Measurements from ENCODE around the gene DLGAP1. TPM values are rescaled to one million over a fixed set of nuclear protein-coding genes. Genes with fewer than 3 reads are reported as not detected.

DLGAP1 gene
- total RNA-seq, 1 donor from 2014 or later = 7.7 TPM

- H3K36me3 Mint-ChIP-seq (ENCODE audit: low read depth) = peaks cover 2% of the 10 kb centered on the region
- H3K4me3 Mint-ChIP-seq (ENCODE audit: unreplicated experiment) = no peak overlapping the region
- DNase-seq (ENCODE audit: low spot score) = no peak
- no peaks in the 10 kb centered on the region for H3K27me3 Mint-ChIP-seq (ENCODE audit: low read depth)
- no peak for TF ChIP-seq CTCF (IDR thresholded peaks at IDR 0.05)
- no peak overlapping the region for H3K27ac Mint-ChIP-seq (ENCODE audit: unreplicated experiment)
- no peaks in the 10 kb centered on the region for H3K4me1 Mint-ChIP-seq (ENCODE audit: low read depth)
- peaks cover 5% of the 10 kb centered on the region for H3K9me3 Mint-ChIP-seq (ENCODE audit: low read depth)
Observed at GRCh38 chr18:3824101-3824500, 631.0 kb downstream of the DLGAP1 start.

- no peak for TF ChIP-seq CTCF (IDR thresholded peaks at IDR 0.05)
- Mint-ChIP-seq H3K9me3 (ENCODE audit: low read depth) (peaks cover 5% of the 10 kb centered on the region), H3K27me3 (ENCODE audit: low read depth) (no peaks in the 10 kb centered on the region), H3K4me1 (ENCODE audit: low read depth) (no peaks in the 10 kb centered on the region), H3K36me3 (ENCODE audit: low read depth) (peaks cover 2% of the 10 kb centered on the region), H3K4me3 (ENCODE audit: unreplicated experiment) (no peak overlapping the region), H3K27ac (ENCODE audit: unreplicated experiment) (no peak overlapping the region)
- DNase-seq (ENCODE audit: low spot score) = no peak
Observed at GRCh38 chr18:3823073-3823472, 632.0 kb downstream of the DLGAP1 start.

- no peak for DNase-seq (ENCODE audit: low spot score)
- Mint-ChIP-seq H3K9me3 (ENCODE audit: low read depth) (peaks cover 5% of the 10 kb centered on the region), H3K4me1 (ENCODE audit: low read depth) (peaks cover 5% of the 10 kb centered on the region), H3K27ac (ENCODE audit: unreplicated experiment) (no peak overlapping the region), H3K4me3 (ENCODE audit: unreplicated experiment) (no peak overlapping the region), H3K36me3 (ENCODE audit: low read depth) (peaks cover 2% of the 10 kb centered on the region), H3K27me3 (ENCODE audit: low read depth) (no peaks in the 10 kb centered on the region)
- TF ChIP-seq CTCF (IDR thresholded peaks at IDR 0.05) = no peak
Observed at GRCh38 chr18:3821524-3821923, 633.6 kb downstream of the DLGAP1 start.

GRCh38 chr18:3819961-3820360 is 635.1 kb downstream of the DLGAP1 start:
- Mint-ChIP-seq H3K4me3 (ENCODE audit: unreplicated experiment) (no peak overlapping the region), H3K27me3 (ENCODE audit: low read depth) (no peaks in the 10 kb centered on the region), H3K27ac (ENCODE audit: unreplicated experiment) (no peak overlapping the region), H3K4me1 (ENCODE audit: low read depth) (peaks cover 5% of the 10 kb centered on the region), H3K36me3 (ENCODE audit: low read depth) (peaks cover 2% of the 10 kb centered on the region), H3K9me3 (ENCODE audit: low read depth) (no peaks in the 10 kb centered on the region)
- no peak for TF ChIP-seq CTCF (IDR thresholded peaks at IDR 0.05)
- no peak for DNase-seq (ENCODE audit: low spot score)

GRCh38 chr18:3816610-3817363 is 638.3 kb downstream of the DLGAP1 start:
- no peaks in the 10 kb centered on the region for H3K9me3 Mint-ChIP-seq (ENCODE audit: low read depth)
- TF ChIP-seq CTCF (IDR thresholded peaks at IDR 0.05) = no peak
- H3K4me3 Mint-ChIP-seq (ENCODE audit: unreplicated experiment) = no peak overlapping the region
- peak overlapping the region; percentile 74 for H3K27ac Mint-ChIP-seq (ENCODE audit: unreplicated experiment)
- H3K36me3 Mint-ChIP-seq (ENCODE audit: low read depth) = peaks cover 2% of the 10 kb centered on the region
- H3K4me1 Mint-ChIP-seq (ENCODE audit: low read depth) = peaks cover 5% of the 10 kb centered on the region
- no peaks in the 10 kb centered on the region for H3K27me3 Mint-ChIP-seq (ENCODE audit: low read depth)
- no peak for DNase-seq (ENCODE audit: low spot score)
